Measurements from ENCODE around the gene SIGLEC9. TPM values are rescaled to one million over a fixed set of nuclear protein-coding genes. Genes with fewer than 3 reads are reported as not detected.

The SIGLEC9 gene
- total and polyA plus RNA-seq, 10 of the 15 experiments (the other 5 are each of a cell fraction or from before 2014, with no cell fraction given): 0.10 TPM; not detected in 9

DNA sequence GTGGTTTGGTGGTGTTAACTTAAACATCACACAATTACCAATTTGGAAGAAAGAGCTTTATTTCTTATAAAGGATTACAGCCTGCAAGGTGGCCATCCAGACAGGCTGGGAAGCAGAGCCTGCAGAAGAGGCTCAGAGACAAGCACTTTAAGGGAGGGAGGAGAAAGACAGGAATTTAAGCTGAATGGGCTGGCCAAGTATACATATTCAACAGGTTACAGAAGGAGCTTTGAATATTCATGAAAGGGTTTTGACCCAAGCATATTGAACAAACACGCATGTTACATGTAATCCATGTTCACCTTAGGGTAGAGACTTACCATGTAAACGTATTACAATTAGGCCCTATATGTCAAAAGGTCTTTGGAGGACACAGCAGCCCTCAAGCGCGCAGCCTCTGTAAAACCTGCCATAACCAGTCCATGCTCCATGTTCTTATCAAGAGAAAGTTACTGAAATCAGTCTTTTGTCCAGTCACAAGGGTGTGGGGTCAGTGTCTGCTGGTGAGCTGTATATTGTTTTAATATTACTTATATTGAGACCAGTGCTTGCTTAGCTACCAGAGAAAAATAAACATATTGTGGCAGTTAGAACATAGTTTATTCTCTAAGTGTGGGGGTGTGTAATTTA lies 37.3 kb downstream of the SIGLEC9 start:
- ChIA-PET SMC1A (ENCODE audit: uncharacterized antibody, unreplicated experiment) (interaction anchor here (1.1 to 1.4 kb wide), 3 partner anchors 15 to 97 kb away, joined by 3 to 5 read pairs (median 3); no protein-coding TSS in a partner anchor), CTCF (interaction anchor here (0.9 to 10.1 kb wide), 2 partner anchors 8 to 97 kb away, joined by 3 to 121 read pairs; no protein-coding TSS in a partner anchor), POLR2A (no interaction called here), RAD21 (ENCODE audit: unreplicated experiment) (interaction anchor here (0.7 to 2.2 kb wide), 2 partner anchors 96 to 98 kb away, joined by 3 to 5 read pairs; no protein-coding TSS in a partner anchor)
- WGBS (ENCODE audit: insufficient coverage, insufficient replicate concordance, low lambda C conversion rate, missing lambda C conversion rate): 30% methylated on average over 4 of the region's 4 CpGs
- Histone ChIP-seq H3K36me3 (ENCODE audit: control insufficient read depth in 2 of 2, insufficient read depth in 2 of 2, low read length in 1 of 2) (no peaks in the 10 kb centered on the region), H3K4me3 (no peak overlapping the region), H3K4me2 (ENCODE audit: control insufficient read depth, insufficient read depth) (no peak overlapping the region), H2AFZ (ENCODE audit: control insufficient read depth, low read depth, low read length) (no peak overlapping the region), H3K9me3 (replicated peaks; ENCODE audit: control insufficient read depth, insufficient read depth, low read length) (no peaks in the 10 kb centered on the region), H4K20me1 (ENCODE audit: control insufficient read depth, insufficient read depth) (no peaks in the 10 kb centered on the region; the same call in 1 of the 2 replicates), H3K4me1 (ENCODE audit: control insufficient read depth, insufficient read depth, low read length) (peaks cover 11% of the 10 kb centered on the region), H3K9ac (ENCODE audit: control insufficient read depth, insufficient read depth, low read length) (no peak overlapping the region), H3K27ac (ENCODE audit: control insufficient read depth, insufficient read depth) (no peak overlapping the region), H3K27me3 (replicated peaks in 1 of 2; ENCODE audit: control insufficient read depth in 2 of 2, insufficient read depth in 2 of 2, low read length in 1 of 2) (no peaks in the 10 kb centered on the region), H3K79me2 (ENCODE audit: control insufficient read depth, insufficient read depth, low read length) (no peaks in the 10 kb centered on the region)
- no TSS peak for BruUV-seq (replicated peaks)
- ATAC-seq (no peak), DNase-seq (ENCODE audit: low read depth, low spot score) (no peak), FAIRE-seq (no peak)
- in situ Hi-C loops (cut with MboI) (no loop called here), intact Hi-C loops (cut with micrococcal nuclease; ENCODE audit: unreplicated experiment) (no loop called here)
- TF ChIP-seq, protein P1, sequence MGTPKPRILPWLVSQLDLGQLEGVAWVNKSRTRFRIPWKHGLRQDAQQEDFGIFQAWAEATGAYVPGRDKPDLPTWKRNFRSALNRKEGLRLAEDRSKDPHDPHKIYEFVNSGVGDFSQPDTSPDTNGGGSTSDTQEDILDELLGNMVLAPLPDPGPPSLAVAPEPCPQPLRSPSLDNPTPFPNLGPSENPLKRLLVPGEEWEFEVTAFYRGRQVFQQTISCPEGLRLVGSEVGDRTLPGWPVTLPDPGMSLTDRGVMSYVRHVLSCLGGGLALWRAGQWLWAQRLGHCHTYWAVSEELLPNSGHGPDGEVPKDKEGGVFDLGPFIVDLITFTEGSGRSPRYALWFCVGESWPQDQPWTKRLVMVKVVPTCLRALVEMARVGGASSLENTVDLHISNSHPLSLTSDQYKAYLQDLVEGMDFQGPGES (IDR thresholded peaks at IDR 0.05): no peak
- TF ChIP-seq ZBED1 (IDR thresholded peaks at IDR 0.05; ENCODE audit: borderline replicate concordance): no peak
- TF ChIP-seq, protein P2, sequence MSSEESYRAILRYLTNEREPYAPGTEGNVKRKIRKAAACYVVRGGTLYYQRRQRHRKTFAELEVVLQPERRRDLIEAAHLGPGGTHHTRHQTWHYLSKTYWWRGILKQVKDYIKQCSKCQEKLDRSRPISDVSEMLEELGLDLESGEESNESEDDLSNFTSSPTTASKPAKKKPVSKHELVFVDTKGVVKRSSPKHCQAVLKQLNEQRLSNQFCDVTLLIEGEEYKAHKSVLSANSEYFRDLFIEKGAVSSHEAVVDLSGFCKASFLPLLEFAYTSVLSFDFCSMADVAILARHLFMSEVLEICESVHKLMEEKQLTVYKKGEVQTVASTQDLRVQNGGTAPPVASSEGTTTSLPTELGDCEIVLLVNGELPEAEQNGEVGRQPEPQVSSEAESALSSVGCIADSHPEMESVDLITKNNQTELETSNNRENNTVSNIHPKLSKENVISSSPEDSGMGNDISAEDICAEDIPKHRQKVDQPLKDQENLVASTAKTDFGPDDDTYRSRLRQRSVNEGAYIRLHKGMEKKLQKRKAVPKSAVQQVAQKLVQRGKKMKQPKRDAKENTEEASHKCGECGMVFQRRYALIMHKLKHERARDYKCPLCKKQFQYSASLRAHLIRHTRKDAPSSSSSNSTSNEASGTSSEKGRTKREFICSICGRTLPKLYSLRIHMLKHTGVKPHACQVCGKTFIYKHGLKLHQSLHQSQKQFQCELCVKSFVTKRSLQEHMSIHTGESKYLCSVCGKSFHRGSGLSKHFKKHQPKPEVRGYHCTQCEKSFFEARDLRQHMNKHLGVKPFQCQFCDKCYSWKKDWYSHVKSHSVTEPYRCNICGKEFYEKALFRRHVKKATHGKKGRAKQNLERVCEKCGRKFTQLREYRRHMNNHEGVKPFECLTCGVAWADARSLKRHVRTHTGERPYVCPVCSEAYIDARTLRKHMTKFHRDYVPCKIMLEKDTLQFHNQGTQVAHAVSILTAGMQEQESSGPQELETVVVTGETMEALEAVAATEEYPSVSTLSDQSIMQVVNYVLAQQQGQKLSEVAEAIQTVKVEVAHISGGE (CRISPR knock-in tag; IDR thresholded peaks at IDR 0.05): no peak
- no peak for TF ChIP-seq RAD21 (IDR thresholded peaks at IDR 0.05; ENCODE audit: insufficient read depth, low read depth, low read length)
- TF ChIP-seq BCL11A (IDR thresholded peaks at IDR 0.05; ENCODE audit: low read depth, low read length): no peak
- no peak for TF ChIP-seq ZNF622 (IDR thresholded peaks at IDR 0.05)
- TF ChIP-seq ATF3 (IDR thresholded peaks at IDR 0.05; ENCODE audit: borderline replicate concordance, extremely low read depth, low read depth, low read length): no peak
- TF ChIP-seq GATAD2B (conservative IDR thresholded peaks at IDR 0.05; ENCODE audit: low read depth): no peak
- no peak for TF ChIP-seq USF1 (IDR thresholded peaks at IDR 0.05; ENCODE audit: borderline replicate concordance, extremely low read length, insufficient read depth, low read depth, low read length)
- TF ChIP-seq, protein P3, sequence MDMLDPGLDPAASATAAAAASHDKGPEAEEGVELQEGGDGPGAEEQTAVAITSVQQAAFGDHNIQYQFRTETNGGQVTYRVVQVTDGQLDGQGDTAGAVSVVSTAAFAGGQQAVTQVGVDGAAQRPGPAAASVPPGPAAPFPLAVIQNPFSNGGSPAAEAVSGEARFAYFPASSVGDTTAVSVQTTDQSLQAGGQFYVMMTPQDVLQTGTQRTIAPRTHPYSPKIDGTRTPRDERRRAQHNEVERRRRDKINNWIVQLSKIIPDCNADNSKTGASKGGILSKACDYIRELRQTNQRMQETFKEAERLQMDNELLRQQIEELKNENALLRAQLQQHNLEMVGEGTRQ (IDR thresholded peaks at IDR 0.05; ENCODE audit: borderline replicate concordance, low read depth, low read length): no peak
- TF ChIP-seq STAT3 (IDR thresholded peaks at IDR 0.05; ENCODE audit: low read depth, low read length): no peak
- TF ChIP-seq RFX5 (IDR thresholded peaks at IDR 0.05; ENCODE audit: low read depth, low read length): no peak
- TF ChIP-seq MXI1 (IDR thresholded peaks at IDR 0.05; ENCODE audit: low read depth, low read length): no peak
